Activated T-cell treated with anti-CD3 and anti-CD28 coated beads, Interleukin-2, amount 50 U/mL, for 4 hours (primary cell): ENCODE data around the gene BATF. TPM values are rescaled to one million over a fixed set of nuclear protein-coding genes. Genes with fewer than 3 reads are reported as not detected.

ENCODE experiments used
- ATAC-seq, 2 donors: fragments of 200-7000 bp; cut with Tn5 transposase; one replicate each; pipeline ENCODE4 v1.10.0; 2021
- DNase-seq: peaks from one replicate; pipeline ENCODE4 v3.0.0-alpha.2; 2020
- H3K27me3 Mint-ChIP-seq: one replicate; pipeline ENCODE4 v1.8.0; 2021; ENCODE audit warnings: low read depth, mixed read lengths
- H3K36me3 Mint-ChIP-seq: one replicate; pipeline ENCODE4 v1.8.0; 2022; ENCODE audit warnings: mixed read lengths; ENCODE audit not compliant: insufficient read depth
- H3K4me1 Mint-ChIP-seq: one replicate; pipeline ENCODE4 v1.8.0; 2021; ENCODE audit warnings: low read depth, mixed read lengths
- H3K4me3 Mint-ChIP-seq: one replicate; pipeline ENCODE4 v1.8.0; 2021; ENCODE audit warnings: mild to moderate bottlenecking, moderate library complexity, mixed read lengths
- H3K9me3 Mint-ChIP-seq: one replicate; pipeline ENCODE4 v1.8.0; 2021; ENCODE audit warnings: mixed read lengths
- total RNA-seq, 3 donors: library from RNA; stranded (reverse); gene quantifications; one replicate each; pipeline ENCODE4 v1.2.1, GENCODE V29; 2021

Gene BATF
- total RNA-seq, 3 donors from 2014 or later: 186 to 193 (median 191) TPM

DNA sequence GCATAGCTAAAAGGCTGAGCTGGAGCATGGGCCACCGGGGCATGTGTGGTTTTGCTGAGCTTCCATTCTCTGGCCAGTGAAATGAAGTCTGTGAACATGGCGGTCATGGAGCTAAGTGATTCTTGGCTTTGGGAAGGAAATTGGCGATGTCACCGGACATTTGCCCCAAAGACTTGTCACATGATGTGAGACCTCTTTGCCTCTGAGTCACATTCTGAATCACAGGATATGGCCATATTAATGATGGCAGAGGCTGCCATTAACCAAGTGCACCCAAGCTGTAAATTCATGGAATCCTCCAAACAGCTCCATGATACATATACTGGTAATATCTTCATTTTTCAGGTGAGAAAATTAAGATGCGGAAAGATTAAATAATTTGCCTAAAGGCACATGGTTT is 27.4 kb upstream of the BATF start:
- no peaks in the 10 kb centered on the region for H3K9me3 Mint-ChIP-seq
- H3K27me3 Mint-ChIP-seq: no peaks in the 10 kb centered on the region
- no peak overlapping the region for H3K4me3 Mint-ChIP-seq
- H3K4me1 Mint-ChIP-seq: peaks cover 44% of the 10 kb centered on the region
- ATAC-seq (no peak), DNase-seq (no peak)
- no peaks in the 10 kb centered on the region for H3K36me3 Mint-ChIP-seq

DNA sequence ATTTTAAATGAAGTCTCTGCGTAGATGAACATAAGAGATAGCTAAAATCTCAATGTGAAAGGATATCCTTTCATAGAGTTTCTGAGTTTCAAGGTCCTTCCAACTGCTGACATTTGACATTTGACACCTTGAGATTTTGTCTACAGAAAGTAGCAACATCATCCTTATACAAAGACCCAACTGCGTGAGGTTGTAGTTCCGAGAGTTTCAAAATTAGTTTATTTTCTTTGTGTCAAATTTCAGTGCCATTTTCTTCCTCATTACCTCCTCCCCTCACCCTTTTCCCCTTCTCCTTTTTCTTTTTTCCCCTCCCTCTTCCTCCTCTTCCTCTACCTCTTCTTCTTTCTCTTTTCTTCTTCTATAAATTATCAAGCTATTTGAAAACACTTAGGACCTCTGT is 26.9 kb upstream of the BATF start:
- Mint-ChIP-seq H3K36me3 (no peaks in the 10 kb centered on the region), H3K4me3 (no peak overlapping the region), H3K27me3 (no peaks in the 10 kb centered on the region), H3K9me3 (no peaks in the 10 kb centered on the region), H3K4me1 (peaks cover 44% of the 10 kb centered on the region)
- DNase-seq (no peak), ATAC-seq (no peak)

DNA sequence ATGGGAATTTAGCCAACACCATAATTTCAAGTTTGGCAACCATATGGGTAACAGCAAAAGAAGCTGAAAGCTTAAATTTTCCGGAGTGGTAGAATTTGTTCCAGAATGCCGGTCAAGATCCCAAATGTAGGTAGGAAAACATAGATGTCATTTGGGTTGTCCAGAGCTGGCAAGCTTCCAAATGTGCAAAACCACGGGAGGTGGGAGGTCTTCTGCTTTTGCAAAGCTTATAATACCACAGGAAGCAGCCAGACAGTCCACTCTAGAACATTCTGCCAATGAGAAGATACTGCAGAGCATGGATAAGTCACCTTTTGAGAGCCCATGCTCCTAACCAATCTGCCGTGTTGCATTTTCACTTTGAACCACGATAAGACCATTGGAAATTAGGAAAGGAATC is 26.4 kb upstream of the BATF start:
- DNase-seq (no peak), ATAC-seq (no peak)
- Mint-ChIP-seq H3K4me3 (no peak overlapping the region), H3K27me3 (no peaks in the 10 kb centered on the region), H3K36me3 (no peaks in the 10 kb centered on the region), H3K4me1 (peaks cover 44% of the 10 kb centered on the region), H3K9me3 (no peaks in the 10 kb centered on the region)

DNA sequence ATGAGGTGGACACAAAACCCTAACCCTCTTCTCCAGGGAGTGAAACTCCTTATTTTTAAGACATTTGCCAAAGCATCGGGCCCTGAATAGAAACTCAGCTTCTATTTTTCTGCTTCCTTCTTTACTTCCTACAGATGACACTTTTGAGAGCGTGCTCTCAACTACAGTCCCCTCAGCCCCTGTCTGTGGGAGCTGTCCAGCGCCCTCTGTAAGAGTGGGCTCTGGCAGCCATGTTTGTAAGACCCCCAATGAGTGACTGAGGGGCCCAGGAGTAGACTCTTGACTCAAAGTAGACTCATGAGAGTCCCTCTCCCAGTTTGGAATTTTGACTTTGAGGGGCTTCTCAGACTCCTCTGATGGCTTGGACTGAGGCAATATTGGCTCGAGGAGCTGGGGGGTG is 25.5 kb upstream of the BATF start:
- no peaks in the 10 kb centered on the region for H3K9me3 Mint-ChIP-seq
- DNase-seq (no peak), ATAC-seq (no peak)
- no peaks in the 10 kb centered on the region for H3K36me3 Mint-ChIP-seq
- H3K27me3 Mint-ChIP-seq: no peaks in the 10 kb centered on the region
- no peak overlapping the region for H3K4me3 Mint-ChIP-seq
- H3K4me1 Mint-ChIP-seq: peaks cover 44% of the 10 kb centered on the region

DNA sequence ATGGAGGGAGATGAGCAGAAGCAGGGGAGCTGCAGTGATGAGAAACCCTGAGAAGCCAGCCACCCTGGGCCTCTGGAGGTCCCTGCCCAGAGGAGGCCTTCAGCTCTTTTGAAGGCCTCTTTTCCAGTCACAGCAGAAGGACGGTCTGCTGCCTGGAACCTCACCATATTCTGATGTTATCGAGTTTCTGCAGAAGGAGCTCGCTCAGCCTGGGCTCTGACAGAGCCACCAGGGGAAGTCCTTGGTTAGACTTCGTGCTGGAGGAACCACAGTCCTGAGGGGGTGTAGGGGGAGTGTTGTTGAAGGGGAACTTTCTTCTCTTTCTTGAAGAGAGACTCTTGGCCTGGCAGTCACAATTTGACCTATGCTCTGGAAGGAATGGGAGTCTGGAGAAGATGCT is 25.1 kb upstream of the BATF start:
- DNase-seq (no peak), ATAC-seq (peak; percentile 73 to 84)
- H3K27me3 Mint-ChIP-seq: no peaks in the 10 kb centered on the region
- H3K4me1 Mint-ChIP-seq: peaks cover 44% of the 10 kb centered on the region
- no peaks in the 10 kb centered on the region for H3K36me3 Mint-ChIP-seq
- H3K9me3 Mint-ChIP-seq: no peaks in the 10 kb centered on the region
- no peak overlapping the region for H3K4me3 Mint-ChIP-seq

DNA sequence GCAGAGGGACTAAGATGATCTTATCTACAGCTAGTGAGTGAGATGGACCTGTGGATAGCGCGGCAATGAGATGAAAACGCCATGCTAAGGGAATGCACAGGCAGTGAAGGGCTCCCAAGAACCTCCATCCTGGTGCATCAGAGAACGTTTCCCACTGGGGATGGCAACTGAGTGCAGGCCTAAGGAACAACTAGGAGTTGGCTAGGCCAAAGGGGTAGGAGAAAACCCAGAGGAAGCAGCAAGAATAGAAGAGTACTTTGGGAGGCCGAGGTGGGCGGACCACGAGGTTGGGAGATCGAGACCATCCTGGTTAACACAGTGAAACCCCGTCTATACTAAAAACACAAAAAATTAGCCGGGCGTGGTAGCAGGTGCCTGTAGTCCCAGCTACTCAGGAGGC is 24.6 kb upstream of the BATF start:
- Mint-ChIP-seq H3K36me3 (no peaks in the 10 kb centered on the region), H3K4me3 (no peak overlapping the region)

DNA sequence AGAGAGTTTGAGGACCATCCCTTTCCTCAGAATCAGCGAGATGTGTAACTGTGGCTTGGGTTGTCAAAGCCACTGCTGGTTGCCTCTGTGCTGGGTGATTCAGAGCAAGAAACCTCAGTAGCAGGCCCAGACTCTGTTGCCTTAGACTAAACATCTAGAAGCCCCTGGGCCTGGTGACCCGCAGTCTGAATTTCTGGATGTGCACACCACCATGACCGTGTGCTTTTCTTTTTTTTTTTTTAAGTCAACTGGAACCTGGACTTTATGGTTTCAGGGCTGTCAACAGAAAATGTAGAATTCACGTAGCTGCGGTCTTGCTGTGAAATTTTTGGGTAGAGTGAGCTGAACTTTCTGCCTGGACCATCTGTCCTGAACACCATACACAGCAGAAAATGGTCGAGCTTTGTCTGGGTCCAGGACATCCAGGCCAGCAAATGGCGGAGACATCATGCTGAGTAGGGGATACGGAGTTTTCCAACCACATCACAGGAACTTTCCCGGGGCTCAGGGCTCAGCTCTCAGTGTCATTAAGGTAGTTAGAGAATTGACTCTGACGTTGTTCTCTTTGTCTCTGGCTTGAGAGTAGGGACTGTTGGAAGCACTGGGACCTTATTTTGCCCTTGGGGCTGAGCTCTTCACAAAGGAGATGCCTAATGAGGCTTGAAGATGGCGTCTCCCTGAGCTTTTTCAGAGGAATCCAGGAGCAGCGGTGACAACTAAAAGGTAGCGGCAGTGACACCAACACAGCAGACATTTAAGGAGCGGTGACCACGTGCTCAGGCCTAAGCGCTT is 23.0 kb upstream of the BATF start:
- H3K4me1 Mint-ChIP-seq: peaks cover 28% of the 10 kb centered on the region
- peak; percentile 52 to 63 for ATAC-seq
- H3K4me3 Mint-ChIP-seq: no peak overlapping the region
- H3K27me3 Mint-ChIP-seq: no peaks in the 10 kb centered on the region
- H3K36me3 Mint-ChIP-seq: no peaks in the 10 kb centered on the region
- no peaks in the 10 kb centered on the region for H3K9me3 Mint-ChIP-seq
- no peak for DNase-seq

More for the DNA sequence above, 24.6 kb upstream of the BATF start:
- H3K9me3 Mint-ChIP-seq: no peaks in the 10 kb centered on the region
- no peaks in the 10 kb centered on the region for H3K27me3 Mint-ChIP-seq
- DNase-seq: no peak
- H3K4me1 Mint-ChIP-seq: peaks cover 41% of the 10 kb centered on the region
- peak in 1 of 2 donors; percentile 12 for ATAC-seq

DNA sequence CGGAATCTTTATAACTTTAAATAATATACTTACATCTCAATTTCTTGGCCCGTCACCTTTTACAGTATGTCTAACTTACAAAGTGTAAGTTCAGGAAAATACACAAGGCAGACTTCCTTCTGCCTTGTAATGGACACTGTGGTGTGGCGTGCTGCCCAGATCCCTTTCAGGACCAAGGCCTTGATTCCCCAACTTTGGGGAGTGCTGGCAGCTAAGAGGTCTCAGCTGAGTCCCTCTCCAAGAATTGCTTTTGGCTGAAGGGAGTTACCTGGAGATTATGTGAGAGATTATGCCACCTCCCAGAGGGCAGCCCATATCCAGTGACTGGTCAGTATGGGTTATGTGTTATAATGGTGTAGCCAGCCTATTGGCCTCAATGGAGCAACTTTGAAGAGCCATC is 21.2 kb upstream of the BATF start:
- no peak overlapping the region for H3K4me3 Mint-ChIP-seq
- no peaks in the 10 kb centered on the region for H3K36me3 Mint-ChIP-seq
- H3K9me3 Mint-ChIP-seq: peaks cover 3% of the 10 kb centered on the region
- no peak for ATAC-seq
- H3K4me1 Mint-ChIP-seq: peaks cover 17% of the 10 kb centered on the region
- DNase-seq: no peak
- no peaks in the 10 kb centered on the region for H3K27me3 Mint-ChIP-seq

DNA sequence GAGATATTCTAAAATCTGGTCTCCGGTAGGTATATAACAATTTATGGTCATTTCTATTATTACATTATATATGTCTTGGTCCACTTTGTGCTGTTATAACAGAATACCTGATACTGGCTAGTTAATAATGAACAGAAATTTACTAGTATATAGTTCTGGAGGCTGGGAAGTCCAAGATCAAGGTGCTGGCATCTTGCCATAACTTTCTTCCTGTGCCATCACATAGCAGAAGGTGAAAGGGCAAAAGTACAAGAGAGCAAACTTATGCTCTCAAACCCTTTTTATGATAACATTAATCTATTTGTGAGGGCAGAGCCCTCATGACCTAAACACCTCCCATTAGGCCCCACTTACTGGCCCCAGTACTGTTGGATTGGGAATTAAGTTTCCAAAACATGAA is 17.9 kb upstream of the BATF start:
- DNase-seq (no peak), ATAC-seq (no peak)
- no peaks in the 10 kb centered on the region for H3K27me3 Mint-ChIP-seq
- H3K4me3 Mint-ChIP-seq: no peak overlapping the region
- peaks cover 17% of the 10 kb centered on the region for H3K9me3 Mint-ChIP-seq
- H3K36me3 Mint-ChIP-seq: no peaks in the 10 kb centered on the region
- peaks cover 2% of the 10 kb centered on the region for H3K4me1 Mint-ChIP-seq

DNA sequence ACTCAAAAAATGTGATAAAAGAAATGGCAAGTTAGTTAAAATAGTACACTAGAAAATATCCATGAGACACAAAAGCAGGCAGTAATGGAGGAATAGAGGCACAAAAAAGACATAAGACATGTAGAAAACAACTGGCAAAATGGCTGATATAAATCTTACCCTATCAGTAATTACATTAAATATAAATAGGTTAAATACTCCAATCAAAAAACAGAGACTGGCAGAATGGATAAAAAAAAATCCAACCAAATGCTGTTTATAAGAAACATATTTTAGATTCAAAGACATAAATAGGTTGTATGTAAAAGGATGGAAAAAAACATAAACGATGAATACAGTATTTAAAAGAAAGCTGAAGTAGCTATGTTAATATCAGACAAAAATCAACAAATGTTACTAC is 15.3 kb upstream of the BATF start:
- DNase-seq (no peak), ATAC-seq (no peak)
- no peak overlapping the region for H3K4me3 Mint-ChIP-seq
- peaks cover 18% of the 10 kb centered on the region for H3K4me1 Mint-ChIP-seq
- H3K27me3 Mint-ChIP-seq: no peaks in the 10 kb centered on the region
- peaks cover 31% of the 10 kb centered on the region for H3K9me3 Mint-ChIP-seq
- H3K36me3 Mint-ChIP-seq: no peaks in the 10 kb centered on the region

DNA sequence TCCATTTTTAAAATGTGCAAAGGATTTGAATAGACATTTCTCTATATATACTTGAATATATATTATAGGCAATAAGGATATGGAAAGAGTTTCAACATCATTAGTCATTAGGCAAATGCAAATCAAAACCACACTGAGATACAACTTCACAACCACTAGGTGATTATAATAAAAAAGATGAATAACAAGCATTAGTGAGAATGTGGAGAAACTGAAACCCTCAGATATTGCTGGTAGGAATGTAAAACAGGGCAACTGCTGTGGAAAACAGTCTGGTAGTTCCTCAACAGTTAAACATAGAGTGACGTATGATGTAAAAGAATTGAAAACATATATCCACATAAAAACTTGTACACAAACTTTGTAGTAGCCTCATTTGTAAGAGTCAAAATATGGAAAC is 11.7 kb upstream of the BATF start:
- peaks cover 36% of the 10 kb centered on the region for H3K9me3 Mint-ChIP-seq
- no peaks in the 10 kb centered on the region for H3K27me3 Mint-ChIP-seq
- DNase-seq: no peak
- no peak overlapping the region for H3K4me3 Mint-ChIP-seq
- ATAC-seq: peak; percentile 82 to 83
- H3K36me3 Mint-ChIP-seq: no peaks in the 10 kb centered on the region
- H3K4me1 Mint-ChIP-seq: peaks cover 41% of the 10 kb centered on the region

DNA sequence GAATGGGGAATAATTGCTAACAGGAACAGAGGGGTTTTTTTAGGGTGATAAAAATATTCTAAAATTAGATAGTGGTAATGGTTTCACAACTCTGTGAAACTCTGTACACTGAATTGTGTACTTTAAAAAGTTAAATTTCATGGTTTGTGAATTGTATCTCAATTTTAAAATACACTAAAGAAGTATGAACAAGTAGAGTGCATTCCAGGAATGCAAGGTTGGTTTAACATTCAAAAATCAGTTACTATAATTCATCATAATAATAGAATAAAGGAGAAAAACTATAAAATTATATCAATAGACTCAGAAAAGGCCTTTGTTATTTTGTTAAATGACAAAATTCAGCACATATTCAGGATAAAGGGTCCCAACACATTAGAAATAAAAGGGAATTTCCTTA is 11.1 kb upstream of the BATF start:
- no peak overlapping the region for H3K4me3 Mint-ChIP-seq
- ATAC-seq: no peak
- H3K9me3 Mint-ChIP-seq: peaks cover 32% of the 10 kb centered on the region
- DNase-seq: no peak
- no peaks in the 10 kb centered on the region for H3K36me3 Mint-ChIP-seq
- peaks cover 47% of the 10 kb centered on the region for H3K4me1 Mint-ChIP-seq
- H3K27me3 Mint-ChIP-seq: no peaks in the 10 kb centered on the region

DNA sequence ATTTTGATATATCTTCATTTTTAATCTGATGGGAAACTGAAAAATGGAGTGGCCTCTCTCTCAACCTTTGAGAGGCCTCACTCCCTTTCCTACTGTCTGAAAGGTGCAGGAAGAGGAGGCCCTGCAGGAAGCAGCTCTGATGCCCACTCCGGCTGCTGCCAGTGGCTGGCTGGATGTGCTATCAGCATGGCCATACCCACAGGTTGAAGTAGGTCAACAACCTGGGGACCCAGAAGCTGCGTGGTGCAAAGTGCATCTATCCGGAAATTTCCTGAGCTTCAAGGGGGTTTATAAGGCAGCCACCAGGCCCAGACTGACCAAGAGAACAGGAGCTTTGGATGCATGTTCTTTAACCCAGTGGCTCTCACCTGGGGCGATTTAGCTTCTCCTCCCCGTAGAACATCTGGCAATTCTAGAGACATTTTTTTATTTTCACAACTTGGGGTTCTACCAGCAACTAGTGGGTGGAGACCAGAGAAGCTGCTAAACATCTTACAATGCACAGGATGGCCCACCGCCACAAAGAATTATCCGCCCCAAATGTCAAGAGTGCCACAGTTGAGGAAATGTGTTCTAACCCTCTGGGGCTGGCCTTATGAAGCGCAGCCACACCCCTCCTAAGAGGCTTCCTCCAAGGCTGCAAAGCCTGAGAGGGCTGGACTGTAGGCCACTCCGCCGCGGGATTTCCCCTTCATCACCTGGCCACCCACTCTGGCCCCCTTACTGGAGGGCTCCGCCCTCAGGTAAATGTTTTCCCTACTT is 8.2 kb upstream of the BATF start:
- DNase-seq (peak; percentile 31), ATAC-seq (no peak)
- Mint-ChIP-seq H3K36me3 (no peaks in the 10 kb centered on the region), H3K4me3 (peak overlapping the region; percentile 77), H3K27me3 (no peaks in the 10 kb centered on the region), H3K4me1 (peaks cover 60% of the 10 kb centered on the region), H3K9me3 (peaks cover 19% of the 10 kb centered on the region)

DNA sequence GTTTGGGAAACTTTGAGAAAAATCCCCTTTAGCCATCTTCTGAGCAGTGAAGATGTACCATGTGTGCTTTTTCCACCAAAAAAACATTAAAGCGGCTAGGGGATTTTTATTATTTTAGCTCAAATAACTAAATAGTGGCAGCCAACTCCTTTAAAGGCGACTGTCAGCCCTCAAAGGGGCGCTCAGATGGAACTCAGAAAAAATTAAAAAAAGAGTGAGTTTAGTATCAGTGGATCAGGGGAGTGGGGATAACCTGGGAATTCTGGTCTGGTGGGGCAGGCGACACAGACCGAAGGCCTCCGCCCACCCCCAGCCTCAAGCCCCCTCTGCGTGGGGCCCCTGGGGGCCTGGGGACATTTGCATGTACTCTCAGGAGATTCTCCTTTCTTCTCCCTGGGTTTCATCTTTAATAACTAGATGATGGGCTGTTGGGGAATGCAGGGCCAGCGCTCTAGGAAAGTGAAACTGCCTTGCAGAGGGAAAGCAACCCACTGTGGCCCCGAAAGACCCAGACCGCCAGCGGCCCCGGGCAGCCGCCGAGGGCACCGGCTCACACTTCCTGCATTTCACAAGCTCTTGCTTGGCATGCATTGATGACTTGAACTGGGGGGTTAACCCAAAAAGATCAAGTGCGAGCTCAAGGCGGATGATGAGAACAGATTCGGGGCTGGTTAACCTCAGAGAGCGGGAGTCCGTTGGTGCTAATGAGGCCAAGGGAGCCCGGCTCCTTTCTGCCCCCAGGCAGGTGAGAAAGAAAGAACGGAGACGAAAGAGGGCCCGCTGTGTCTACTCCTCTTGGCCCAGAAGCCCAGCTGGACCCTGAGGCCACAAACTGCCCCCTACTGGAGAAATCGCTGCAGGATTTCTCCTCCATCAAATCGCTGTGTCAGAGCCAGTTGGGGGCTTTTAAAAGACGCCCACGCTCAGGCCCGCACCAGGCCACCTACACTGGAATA is 7.3 kb upstream of the BATF start:
- peak overlapping the region; percentile 77 for H3K4me3 Mint-ChIP-seq
- no peaks in the 10 kb centered on the region for H3K27me3 Mint-ChIP-seq
- DNase-seq (peak; percentile 42), ATAC-seq (peak; percentile 24 to 49)
- H3K4me1 Mint-ChIP-seq: peaks cover 60% of the 10 kb centered on the region
- peaks cover 14% of the 10 kb centered on the region for H3K9me3 Mint-ChIP-seq
- no peaks in the 10 kb centered on the region for H3K36me3 Mint-ChIP-seq
